CD4-positive, alpha-beta memory T cell (primary cell): Measurements from ENCODE around the gene APBA2. TPM values are rescaled to one million over a fixed set of nuclear protein-coding genes. Genes with fewer than 3 reads are reported as not detected.

ENCODE experiments used
- CTCF ChIA-PET: fragments of 350-600 bp; sonication (Branson Sonifier 250); formaldehyde crosslinking; loops from one replicate; lab custom pipeline; 2021; ENCODE audit warnings: inconsistent platforms; ENCODE audit not compliant: partially characterized antibody; lab: Charles Lee
- POLR2A ChIA-PET: fragments of 350-600 bp; sonication (Branson Sonifier 250); formaldehyde crosslinking; loops from one replicate; lab custom pipeline; 2021; ENCODE audit not compliant: partially characterized antibody; lab: Charles Lee
- DNase-seq, 5 donors: peaks; one replicate each; pipeline versions ENCODE4 v3.0.0 to v3.0.0-alpha.2; 2020 to 2022; ENCODE audit warnings: mixed read lengths in 1 of 5
- H3K27ac ChIP-seq: one replicate; pipeline ENCODE4 v1.7.0; 2013; ENCODE audit warnings: low read depth, low read length
- H3K27me3 ChIP-seq: 2 replicates; pipeline ENCODE4 v1.7.0; 2013; ENCODE audit warnings: mild to moderate bottlenecking, low read length, moderate library complexity; ENCODE audit not compliant: insufficient read depth
- H3K36me3 ChIP-seq: 2 replicates; pipeline ENCODE4 v1.7.0; 2013; ENCODE audit warnings: mild to moderate bottlenecking, low read length, moderate library complexity; ENCODE audit not compliant: insufficient read depth
- H3K4me1 ChIP-seq: 2 replicates; pipeline ENCODE4 v1.7.0; 2013; ENCODE audit warnings: mild to moderate bottlenecking, low read length, moderate library complexity; ENCODE audit not compliant: insufficient read depth
- H3K4me3 ChIP-seq, 2 donors: one replicate each; pipeline ENCODE4 v1.7.0; 2013; ENCODE audit warnings: low read length in 2 of 2, mild to moderate bottlenecking in 1 of 2
- H3K9me3 ChIP-seq, 2 donors: one replicate each; pipeline ENCODE4 v1.7.0; 2013; ENCODE audit warnings: low read length in 2 of 2, control low read depth in 1 of 2; ENCODE audit not compliant: control insufficient read depth in 1 of 2
- H3K27ac Mint-ChIP-seq, 7 donors: one replicate each; pipeline ENCODE4 v1.8.0; 2020 to 2021; ENCODE audit warnings: mixed read lengths in 7 of 7, mild to moderate bottlenecking in 6 of 7, inconsistent platforms in 3 of 7, moderate library complexity in 3 of 7
- H3K27me3 Mint-ChIP-seq, 2 donors: one replicate each; pipeline ENCODE4 v1.8.0; 2020 to 2021; ENCODE audit warnings: mixed read lengths in 2 of 2
- H3K36me3 Mint-ChIP-seq, 2 donors: one replicate each; pipeline ENCODE4 v1.8.0; 2020 to 2021; ENCODE audit warnings: mixed read lengths in 2 of 2, inconsistent platforms in 1 of 2, mild to moderate bottlenecking in 1 of 2
- H3K4me1 Mint-ChIP-seq, 4 donors: one replicate each; pipeline ENCODE4 v1.8.0; 2020 to 2021; ENCODE audit warnings: mixed read lengths in 4 of 4, mild to moderate bottlenecking in 1 of 4
- H3K4me3 Mint-ChIP-seq, 8 donors: one replicate each; pipeline ENCODE4 v1.8.0; 2020 to 2021; ENCODE audit warnings: mixed read lengths in 8 of 8, mild to moderate bottlenecking in 7 of 8, moderate library complexity in 6 of 8, inconsistent platforms in 3 of 8
- H3K9me3 Mint-ChIP-seq, 8 donors: one replicate each; pipeline ENCODE4 v1.8.0; 2020 to 2021; ENCODE audit warnings: mixed read lengths in 8 of 8, mild to moderate bottlenecking in 5 of 8, inconsistent platforms in 3 of 8, moderate library complexity in 1 of 8
- intact Hi-C: fragments of 100-400 bp; cut with micrococcal nuclease; formaldehyde crosslinking; loops from one replicate; pipeline ENCODE4 v1.15.1; 2023
- polyA plus RNA-seq, 2 donors: library from polyadenylated mRNA; unstranded; fragments of 300-500 nt; fragmentation: Illumina TruSeq; gene quantifications; one replicate each; pipeline ENCODE4 v1.2.3, GENCODE V29; 2021
- total RNA-seq, 2 experiments: library from RNA; stranded (reverse); gene quantifications; one replicate each; pipeline ENCODE4 v1.2.3, GENCODE V29; 2021

APBA2 gene
- total and polyA plus RNA-seq, 4 experiments from 2014 or later: 11.1 to 57.3 (median 40.4) TPM

DNA sequence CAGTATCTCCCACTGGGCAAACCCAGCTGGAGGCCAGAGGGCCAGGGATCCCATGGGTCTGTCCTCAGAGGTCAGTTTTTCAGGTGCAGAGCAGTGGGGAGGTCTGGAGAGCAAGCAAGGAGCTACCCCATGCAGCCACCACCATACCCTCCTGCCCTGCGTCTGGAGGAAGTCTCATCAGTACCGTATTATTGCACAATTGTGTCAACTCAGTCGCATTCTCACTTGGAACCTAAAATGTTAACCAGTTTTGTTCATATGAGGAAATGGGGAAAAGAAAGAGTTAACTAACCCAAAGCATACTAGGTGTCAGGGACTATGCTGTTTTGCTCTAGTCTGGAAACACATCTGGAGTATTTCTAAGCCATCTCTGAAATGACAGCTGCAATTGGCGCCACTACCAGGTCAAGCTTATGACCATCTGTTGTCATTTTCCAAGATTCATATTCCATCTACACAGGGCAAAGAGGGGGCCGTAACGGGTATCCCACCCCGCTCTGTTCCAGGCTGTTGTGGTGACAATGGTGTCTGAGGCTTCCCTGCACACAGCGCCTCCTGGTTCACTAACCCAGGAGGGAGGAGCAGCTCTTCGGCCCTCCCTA is 16.9 kb upstream of the APBA2 start:
- Histone ChIP-seq H3K4me3 (no peak overlapping the region), H3K9me3 (no peaks in the 10 kb centered on the region), H3K4me1 (no peaks in the 10 kb centered on the region), H3K36me3 (no peaks in the 10 kb centered on the region), H3K27me3 (no peaks in the 10 kb centered on the region), H3K27ac (no peak overlapping the region)
- ChIA-PET CTCF (interaction anchor here (1.4 kb wide), 2 partner anchors 14 to 17 kb away, joined by 3 read pairs; partner anchors contain the start of gene APBA2), POLR2A (no interaction called here)
- no peak for DNase-seq
- no peaks in the 10 kb centered on the region for H3K4me1 Mint-ChIP-seq
- no peak overlapping the region for H3K4me3 Mint-ChIP-seq
- H3K9me3 Mint-ChIP-seq: no peaks in the 10 kb centered on the region
- intact Hi-C loops: no loop called here
- H3K36me3 Mint-ChIP-seq: no peaks in the 10 kb centered on the region
- H3K27ac Mint-ChIP-seq: no peak overlapping the region
- H3K27me3 Mint-ChIP-seq: peaks cover 0 to 1% of the 10 kb centered on the region in 2 donors

- Histone ChIP-seq H3K9me3 (no peaks in the 10 kb centered on the region), H3K36me3 (no peaks in the 10 kb centered on the region), H3K27ac (no peak overlapping the region), H3K4me1 (no peaks in the 10 kb centered on the region), H3K27me3 (no peaks in the 10 kb centered on the region), H3K4me3 (no peak overlapping the region)
- peaks cover 0 to 1% of the 10 kb centered on the region in 2 donors for H3K27me3 Mint-ChIP-seq
- intact Hi-C loops: loop anchor here (10.0 kb wide), 1 partner anchor 214 kb away; no protein-coding TSS in a partner anchor
- peaks cover 0 to 1% (median 0%) of the 10 kb centered on the region in 8 donors for H3K9me3 Mint-ChIP-seq
- POLR2A ChIA-PET: no interaction called here
- H3K36me3 Mint-ChIP-seq: no peaks in the 10 kb centered on the region
- peaks cover 0 to 2% (median 0%) of the 10 kb centered on the region in 4 donors for H3K4me1 Mint-ChIP-seq
- no peak overlapping the region for H3K4me3 Mint-ChIP-seq
- H3K27ac Mint-ChIP-seq: no peak overlapping the region
- no peak for DNase-seq
- CTCF ChIA-PET: no interaction called here
Observed at GRCh38 chr15:28871168-28871567, 14.6 kb upstream of the APBA2 start.

- H3K27ac ChIP-seq: no peak overlapping the region
- H3K4me3 ChIP-seq: no peak overlapping the region
- Mint-ChIP-seq H3K4me3 (no peak overlapping the region), H3K27ac (peak overlapping the region in 1 of 7 donors; percentile 60), H3K27me3 (peaks cover 0 to 1% of the 10 kb centered on the region in 2 donors), H3K36me3 (no peaks in the 10 kb centered on the region), H3K9me3 (peaks cover 0 to 1% (median 0%) of the 10 kb centered on the region in 8 donors), H3K4me1 (peaks cover 0 to 2% (median 0%) of the 10 kb centered on the region in 4 donors)
- intact Hi-C loops: loop anchor here (1.0 to 10.0 kb wide), 2 partner anchors 102 to 212 kb away; no protein-coding TSS in a partner anchor
- ChIA-PET POLR2A (interaction anchor here (1.1 kb wide), 1 partner anchor 13 kb away, joined by 3 read pairs; the partner anchor contains the start of gene APBA2), CTCF (interaction anchor here (0.8 to 3.3 kb wide), 5 partner anchors 9 to 231 kb away, joined by 3 to 22 read pairs (median 3); no protein-coding TSS in a partner anchor)
- H3K9me3 ChIP-seq: no peaks in the 10 kb centered on the region
- H3K36me3 ChIP-seq: no peaks in the 10 kb centered on the region
- no peak for DNase-seq
- no peaks in the 10 kb centered on the region for H3K4me1 ChIP-seq
- no peaks in the 10 kb centered on the region for H3K27me3 ChIP-seq
Observed at GRCh38 chr15:28873006-28873405, 12.8 kb upstream of the APBA2 start.

GRCh38 chr15:28873585-28874190 is 12.1 kb upstream of the APBA2 start:
- H3K27me3 ChIP-seq: no peaks in the 10 kb centered on the region
- Mint-ChIP-seq H3K4me3 (no peak overlapping the region), H3K27me3 (peaks cover 0 to 1% of the 10 kb centered on the region in 2 donors), H3K4me1 (peaks cover 0 to 2% (median 0%) of the 10 kb centered on the region in 4 donors), H3K27ac (no peak overlapping the region), H3K9me3 (peaks cover 0 to 1% (median 0%) of the 10 kb centered on the region in 8 donors), H3K36me3 (no peaks in the 10 kb centered on the region)
- intact Hi-C loops: loop anchor here (1.0 to 10.0 kb wide), 2 partner anchors 102 to 211 kb away; no protein-coding TSS in a partner anchor
- ChIA-PET POLR2A (interaction anchor here (1.1 kb wide), 1 partner anchor 12 kb away, joined by 3 read pairs; the partner anchor contains the start of gene APBA2), CTCF (interaction anchor here (0.8 to 3.3 kb wide), 7 partner anchors 10 to 230 kb away, joined by 3 to 22 read pairs (median 3); no protein-coding TSS in a partner anchor)
- H3K4me3 ChIP-seq: no peak overlapping the region
- H3K4me1 ChIP-seq: no peaks in the 10 kb centered on the region
- H3K27ac ChIP-seq: no peak overlapping the region
- H3K36me3 ChIP-seq: no peaks in the 10 kb centered on the region
- no peaks in the 10 kb centered on the region for H3K9me3 ChIP-seq
- DNase-seq: peak in 4 of 5 donors; percentile 19 to 37 (median 28)

- H3K4me3 Mint-ChIP-seq: no peak overlapping the region
- Histone ChIP-seq H3K4me3 (no peak overlapping the region), H3K36me3 (no peaks in the 10 kb centered on the region), H3K9me3 (no peaks in the 10 kb centered on the region), H3K4me1 (no peaks in the 10 kb centered on the region), H3K27ac (no peak overlapping the region), H3K27me3 (no peaks in the 10 kb centered on the region)
- intact Hi-C loops: loop anchor here (10.0 kb wide), 1 partner anchor 209 kb away; no protein-coding TSS in a partner anchor
- POLR2A ChIA-PET: no interaction called here
- CTCF ChIA-PET: interaction anchor here (0.8 to 1.3 kb wide), 4 partner anchors 8 to 214 kb away, joined by 3 to 5 read pairs (median 4); no protein-coding TSS in a partner anchor
- H3K27ac Mint-ChIP-seq: peak overlapping the region in 1 of 7 donors; percentile 57
- H3K9me3 Mint-ChIP-seq: peaks cover 0 to 1% (median 0%) of the 10 kb centered on the region in 8 donors
- H3K4me1 Mint-ChIP-seq: peaks cover 0 to 2% (median 0%) of the 10 kb centered on the region in 4 donors
- no peak for DNase-seq
- no peaks in the 10 kb centered on the region for H3K36me3 Mint-ChIP-seq
- H3K27me3 Mint-ChIP-seq: peaks cover 0 to 1% of the 10 kb centered on the region in 2 donors
Observed at GRCh38 chr15:28875461-28876000, 10.2 kb upstream of the APBA2 start.

GRCh38 chr15:28876131-28876844 is 9.5 kb upstream of the APBA2 start:
- H3K27me3 Mint-ChIP-seq: no peaks in the 10 kb centered on the region
- no peaks in the 10 kb centered on the region for H3K27me3 ChIP-seq
- H3K9me3 ChIP-seq: no peaks in the 10 kb centered on the region
- H3K4me1 Mint-ChIP-seq: peaks cover 0 to 2% (median under 1%) of the 10 kb centered on the region in 4 donors
- POLR2A ChIA-PET: no interaction called here
- no peak overlapping the region for H3K27ac Mint-ChIP-seq
- no peaks in the 10 kb centered on the region for H3K36me3 ChIP-seq
- no peak overlapping the region for H3K27ac ChIP-seq
- intact Hi-C loops: loop anchor here (10.0 kb wide), 1 partner anchor 209 kb away; no protein-coding TSS in a partner anchor
- peaks cover 0 to 1% (median 0%) of the 10 kb centered on the region in 8 donors for H3K9me3 Mint-ChIP-seq
- no peak overlapping the region for H3K4me3 ChIP-seq
- DNase-seq: no peak
- no peak overlapping the region for H3K4me3 Mint-ChIP-seq
- CTCF ChIA-PET: interaction anchor here (1.1 to 1.3 kb wide), 2 partner anchors 7 to 99 kb away, joined by 5 read pairs; no protein-coding TSS in a partner anchor
- H3K4me1 ChIP-seq: no peaks in the 10 kb centered on the region
- H3K36me3 Mint-ChIP-seq: no peaks in the 10 kb centered on the region
